ENCODE measurements around the gene ZNF530.
A peak's percentile ranks its signal among the peaks of the same experiment; 100 is the strongest.

ZNF530 gene

GRCh38 chr19:57572415-57572947, 27.2 kb upstream of the ZNF530 start:
- Histone ChIP-seq H3K9me3 (ENCODE audit: control insufficient read depth in 1 of 2, low read length in 2 of 2) (peaks cover 83 to 97% of the 10 kb centered on the region in 2 donors), H3K27me3 (ENCODE audit: low read depth, low read length) (no peaks in the 10 kb centered on the region), H3K36me3 (ENCODE audit: control insufficient read depth in 1 of 2, insufficient read depth in 2 of 2, low read length in 2 of 2) (peaks cover 46 to 72% of the 10 kb centered on the region in 2 donors), H3K27ac (ENCODE audit: low read length) (no peak overlapping the region), H3K4me3 (ENCODE audit: low read depth in 1 of 2, low read length in 2 of 2) (peak overlapping the region; percentile 12 to 99), H3K4me1 (ENCODE audit: control insufficient read depth in 1 of 2, insufficient read depth in 2 of 2, low read length in 2 of 2) (peaks cover 0 to 2% of the 10 kb centered on the region in 2 donors)

- H3K36me3 ChIP-seq (ENCODE audit: control insufficient read depth in 1 of 2, insufficient read depth in 2 of 2, low read length in 2 of 2) = peaks cover 46 to 60% of the 10 kb centered on the region in 2 donors
- peaks cover 57 to 62% of the 10 kb centered on the region in 2 donors for H3K9me3 ChIP-seq (ENCODE audit: control insufficient read depth in 1 of 2, low read length in 2 of 2)
- H3K4me1 ChIP-seq (ENCODE audit: control insufficient read depth in 1 of 2, insufficient read depth in 2 of 2, low read length in 2 of 2) = peaks cover 6 to 13% of the 10 kb centered on the region in 2 donors
These were observed 23.0 kb upstream of the ZNF530 start for GRCh38 chr19:57576661-57577060.

GRCh38 chr19:57578487-57579205, 21.0 kb upstream of the ZNF530 start, which contains the start of gene ZNF416:
TSS of gene ZNF416 (minus strand) at chr19:57578911. CDS start at chr19:57578704, 207 bp downstream.
- Histone ChIP-seq H3K4me1 (ENCODE audit: control insufficient read depth in 1 of 2, insufficient read depth in 2 of 2, low read length in 2 of 2) (peaks cover 6 to 20% of the 10 kb centered on the region in 2 donors), H3K36me3 (ENCODE audit: control insufficient read depth in 1 of 2, insufficient read depth in 2 of 2, low read length in 2 of 2) (peaks cover 29 to 40% of the 10 kb centered on the region in 2 donors), H3K27me3 (ENCODE audit: low read depth, low read length) (no peaks in the 10 kb centered on the region), H3K4me3 (ENCODE audit: low read depth in 1 of 2, low read length in 2 of 2) (peak within 1 kb of the TSS; percentile 78 to 99), H3K27ac (ENCODE audit: low read length) (no peak within 1 kb of the TSS), H3K9me3 (ENCODE audit: control insufficient read depth in 1 of 2, low read length in 2 of 2) (peaks cover 37 to 47% of the 10 kb centered on the region in 2 donors)

More at GRCh38 chr19:57576661-57577060, 23.0 kb upstream of the ZNF530 start:
- no peak overlapping the region for H3K27ac ChIP-seq (ENCODE audit: low read length)
- H3K4me3 ChIP-seq (ENCODE audit: low read depth in 1 of 2, low read length in 2 of 2) = peak overlapping the region in 1 of 2 donors; percentile 99
- no peaks in the 10 kb centered on the region for H3K27me3 ChIP-seq (ENCODE audit: low read depth, low read length)

- H3K4me3 ChIP-seq (ENCODE audit: low read depth in 1 of 2, low read length in 2 of 2) = peak overlapping the region; percentile 55 to 89
- peaks cover 0 to 20% of the 10 kb centered on the region in 2 donors for H3K36me3 ChIP-seq (ENCODE audit: control insufficient read depth in 1 of 2, insufficient read depth in 2 of 2, low read length in 2 of 2)
- H3K27ac ChIP-seq (ENCODE audit: low read length) = no peak overlapping the region
- H3K27me3 ChIP-seq (ENCODE audit: low read depth, low read length) = no peaks in the 10 kb centered on the region
- H3K4me1 ChIP-seq (ENCODE audit: control insufficient read depth in 1 of 2, insufficient read depth in 2 of 2, low read length in 2 of 2) = peaks cover under 1 to 24% of the 10 kb centered on the region in 2 donors
- peaks cover 5 to 32% of the 10 kb centered on the region in 2 donors for H3K9me3 ChIP-seq (ENCODE audit: control insufficient read depth in 1 of 2, low read length in 2 of 2)
These were observed 16.6 kb upstream of the ZNF530 start for GRCh38 chr19:57583104-57583520.

- no peaks in the 10 kb centered on the region for H3K27me3 ChIP-seq (ENCODE audit: low read depth, low read length)
- H3K4me3 ChIP-seq (ENCODE audit: low read depth in 1 of 2, low read length in 2 of 2) = peak within 1 kb of the TSS; percentile 55 to 89
- H3K9me3 ChIP-seq (ENCODE audit: control insufficient read depth in 1 of 2, low read length in 2 of 2) = peaks cover 12 to 39% of the 10 kb centered on the region in 2 donors
- H3K36me3 ChIP-seq (ENCODE audit: control insufficient read depth in 1 of 2, insufficient read depth in 2 of 2, low read length in 2 of 2) = peaks cover 2 to 24% of the 10 kb centered on the region in 2 donors
- H3K4me1 ChIP-seq (ENCODE audit: control insufficient read depth in 1 of 2, insufficient read depth in 2 of 2, low read length in 2 of 2) = peaks cover 0 to 23% of the 10 kb centered on the region in 2 donors
- no peak within 1 kb of the TSS for H3K27ac ChIP-seq (ENCODE audit: low read length)
These were observed 15.9 kb upstream of the ZNF530 start, which contains the start of gene ZIK1 for GRCh38 chr19:57583521-57584416. TSS of gene ZIK1 (plus strand) at chr19:57584145. CDS start at chr19:57584357, 212 bp downstream.

- H3K27me3 ChIP-seq (ENCODE audit: low read depth, low read length) = no peaks in the 10 kb centered on the region
- no peak overlapping the region for H3K27ac ChIP-seq (ENCODE audit: low read length)
- H3K4me3 ChIP-seq (ENCODE audit: low read depth in 1 of 2, low read length in 2 of 2) = peak overlapping the region in 1 of 2 donors; percentile 56
- H3K4me1 ChIP-seq (ENCODE audit: control insufficient read depth in 1 of 2, insufficient read depth in 2 of 2, low read length in 2 of 2) = peaks cover 0 to 19% of the 10 kb centered on the region in 2 donors
- H3K9me3 ChIP-seq (ENCODE audit: control insufficient read depth in 1 of 2, low read length in 2 of 2) = peaks cover 46 to 76% of the 10 kb centered on the region in 2 donors
- H3K36me3 ChIP-seq (ENCODE audit: control insufficient read depth in 1 of 2, insufficient read depth in 2 of 2, low read length in 2 of 2) = peaks cover 22 to 62% of the 10 kb centered on the region in 2 donors
These were observed 12.2 kb upstream of the ZNF530 start for GRCh38 chr19:57587529-57587928.

GRCh38 chr19:57599377-57599760, 316 bp upstream of the ZNF530 start:
- H3K4me1 ChIP-seq (ENCODE audit: control insufficient read depth in 1 of 2, insufficient read depth in 2 of 2, low read length in 2 of 2) = peaks cover 4 to 14% of the 10 kb centered on the region in 2 donors
- peak overlapping the region; percentile 70 to 93 for H3K4me3 ChIP-seq (ENCODE audit: low read depth in 1 of 2, low read length in 2 of 2)
- H3K27ac ChIP-seq (ENCODE audit: low read length) = no peak overlapping the region
- peaks cover 3 to 30% of the 10 kb centered on the region in 2 donors for H3K36me3 ChIP-seq (ENCODE audit: control insufficient read depth in 1 of 2, insufficient read depth in 2 of 2, low read length in 2 of 2)
- peaks cover 10 to 30% of the 10 kb centered on the region in 2 donors for H3K9me3 ChIP-seq (ENCODE audit: control insufficient read depth in 1 of 2, low read length in 2 of 2)
- H3K27me3 ChIP-seq (ENCODE audit: low read depth, low read length) = no peaks in the 10 kb centered on the region

GRCh38 chr19:57606931-57607330, 7.2 kb downstream of the ZNF530 start:
- Histone ChIP-seq H3K4me1 (ENCODE audit: control insufficient read depth in 1 of 2, insufficient read depth in 2 of 2, low read length in 2 of 2) (no peaks in the 10 kb centered on the region), H3K27me3 (ENCODE audit: low read depth, low read length) (no peaks in the 10 kb centered on the region), H3K27ac (ENCODE audit: low read length) (no peak overlapping the region), H3K9me3 (ENCODE audit: control insufficient read depth in 1 of 2, low read length in 2 of 2) (peaks cover 49 to 65% of the 10 kb centered on the region in 2 donors), H3K36me3 (ENCODE audit: control insufficient read depth in 1 of 2, insufficient read depth in 2 of 2, low read length in 2 of 2) (peaks cover 26 to 66% of the 10 kb centered on the region in 2 donors), H3K4me3 (ENCODE audit: low read depth in 1 of 2, low read length in 2 of 2) (peak overlapping the region in 1 of 2 donors; percentile 45)

DNA sequence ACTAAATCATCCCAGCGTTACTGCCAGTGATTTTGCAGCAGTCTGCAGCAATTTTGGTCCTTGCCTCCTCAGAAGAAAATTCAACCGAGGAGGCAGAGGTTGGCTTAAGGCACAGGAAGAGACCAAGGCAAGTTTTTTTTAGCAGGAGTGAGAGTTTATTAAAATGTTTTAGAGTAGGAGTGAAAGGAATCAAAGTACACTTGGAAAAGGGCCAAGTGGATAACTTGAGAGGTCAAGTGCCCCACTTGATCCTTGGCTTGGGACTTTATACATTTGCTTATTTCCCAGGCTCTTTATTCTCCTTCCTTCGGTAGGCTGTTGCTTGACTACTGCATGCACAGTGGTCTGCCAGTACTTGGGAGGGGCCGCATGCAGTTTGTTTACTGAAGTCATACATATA, 11.4 kb downstream of the ZNF530 start:
- Histone ChIP-seq H3K4me3 (ENCODE audit: low read depth in 1 of 2, low read length in 2 of 2) (peak overlapping the region in 1 of 2 donors; percentile 11), H3K27me3 (ENCODE audit: low read depth, low read length) (no peaks in the 10 kb centered on the region), H3K36me3 (ENCODE audit: control insufficient read depth in 1 of 2, insufficient read depth in 2 of 2, low read length in 2 of 2) (peaks cover 10 to 36% of the 10 kb centered on the region in 2 donors), H3K4me1 (ENCODE audit: control insufficient read depth in 1 of 2, insufficient read depth in 2 of 2, low read length in 2 of 2) (peaks cover 0 to 8% of the 10 kb centered on the region in 2 donors), H3K9me3 (ENCODE audit: control insufficient read depth in 1 of 2, low read length in 2 of 2) (peaks cover 33 to 44% of the 10 kb centered on the region in 2 donors), H3K27ac (ENCODE audit: low read length) (no peak overlapping the region)

DNA sequence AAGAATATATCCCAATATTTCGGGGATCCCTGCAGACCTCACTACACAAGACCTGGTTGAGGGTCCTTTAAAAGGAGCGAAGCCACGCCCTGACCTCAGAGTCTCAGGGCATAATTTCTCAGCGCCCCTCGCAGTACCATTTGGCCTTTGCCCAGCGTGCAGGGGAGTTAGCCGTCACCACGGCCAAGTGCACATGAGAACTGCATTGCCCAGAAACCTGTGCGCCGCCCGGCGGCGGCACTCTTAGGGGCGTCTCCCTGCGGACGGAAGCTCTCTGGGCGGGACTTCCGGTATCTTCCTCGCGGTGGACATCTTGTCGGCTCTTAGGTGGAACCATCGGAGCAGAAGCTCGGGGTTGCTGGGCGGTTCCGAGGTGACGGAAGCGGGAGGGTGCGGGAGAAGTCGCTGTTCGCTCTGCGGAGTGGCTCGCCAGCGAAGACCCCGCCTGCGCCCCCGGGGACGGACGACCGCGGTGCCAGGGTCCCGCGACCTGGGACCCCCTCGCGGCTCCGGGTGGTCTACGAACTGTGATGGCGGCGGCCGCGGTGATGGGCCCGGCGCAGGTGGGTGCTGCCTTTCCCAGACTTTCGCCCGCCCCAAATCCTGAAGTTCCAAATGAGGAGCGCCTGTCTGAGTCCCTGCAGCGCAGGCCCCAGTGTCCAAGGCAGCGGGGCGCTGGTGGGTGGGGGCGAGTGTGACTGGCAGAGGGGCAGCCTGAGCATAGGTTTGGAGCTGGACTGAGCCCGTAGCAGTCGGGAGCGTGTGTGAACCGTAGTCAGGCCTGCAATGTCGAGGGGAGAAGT, 14.5 kb downstream of the ZNF530 start, which contains the start of gene ZNF134:
Gene ZNF134 (plus strand): TSS at position 302 of the 803 bp plus-strand sequence. CDS start 5,227 bp downstream, outside the sequence.
- peaks cover 41 to 50% of the 10 kb centered on the region in 2 donors for H3K9me3 ChIP-seq (ENCODE audit: control insufficient read depth in 1 of 2, low read length in 2 of 2)
- peak within 1 kb of the TSS; percentile 90 to 99 for H3K4me3 ChIP-seq (ENCODE audit: low read depth in 1 of 2, low read length in 2 of 2)
- H3K27ac ChIP-seq (ENCODE audit: low read length) = no peak within 1 kb of the TSS
- H3K36me3 ChIP-seq (ENCODE audit: control insufficient read depth in 1 of 2, insufficient read depth in 2 of 2, low read length in 2 of 2) = peaks cover 34 to 41% of the 10 kb centered on the region in 2 donors
- peaks cover 0 to 8% of the 10 kb centered on the region in 2 donors for H3K4me1 ChIP-seq (ENCODE audit: control insufficient read depth in 1 of 2, insufficient read depth in 2 of 2, low read length in 2 of 2)
- H3K27me3 ChIP-seq (ENCODE audit: low read depth, low read length) = no peaks in the 10 kb centered on the region
